Ishikawa (cell line): ENCODE measurements around the gene SFT2D1.
A peak's percentile ranks its signal among the peaks of the same experiment; 100 is the strongest.

Source experiments
- CEBPB ChIP-seq: IDR thresholded peaks from 2 replicates; pipeline ENCODE4 v1.6.1; 2012
- CREB1 ChIP-seq: IDR thresholded peaks from 2 replicates; pipeline ENCODE4 v1.6.1; 2012; ENCODE audit warnings: low read depth
- EGR1 ChIP-seq: IDR thresholded peaks from 2 replicates; pipeline ENCODE4 v1.6.1; 2012
- EP300 ChIP-seq: IDR thresholded peaks from 2 replicates; pipeline ENCODE4 v1.6.1; 2012; ENCODE audit warnings: borderline replicate concordance
- FOXM1 ChIP-seq: IDR thresholded peaks from 2 replicates; pipeline ENCODE4 v1.6.1; 2012; ENCODE audit warnings: low read depth, borderline replicate concordance
- MAX ChIP-seq: IDR thresholded peaks from 2 replicates; pipeline ENCODE4 v1.6.1; 2012
- NFIC ChIP-seq: IDR thresholded peaks from 2 replicates; pipeline ENCODE4 v1.6.1; 2012
- RAD21 ChIP-seq: IDR thresholded peaks from 2 replicates; pipeline ENCODE4 v1.6.1; 2012; ENCODE audit warnings: low read depth
- REST ChIP-seq: IDR thresholded peaks from 2 replicates; pipeline ENCODE4 v1.6.1; 2012; ENCODE audit warnings: low read depth, mild to moderate bottlenecking
- TAF1 ChIP-seq: IDR thresholded peaks from 2 replicates; pipeline ENCODE4 v1.6.1; 2012; ENCODE audit warnings: low read depth, mild to moderate bottlenecking
- TCF12 ChIP-seq: IDR thresholded peaks from 2 replicates; pipeline ENCODE4 v1.6.1; 2012; ENCODE audit warnings: low read depth
- TEAD4 ChIP-seq: IDR thresholded peaks from 2 replicates; pipeline ENCODE4 v1.6.1; 2012
- USF1 ChIP-seq: IDR thresholded peaks from 2 replicates; pipeline ENCODE4 v1.6.1; 2012
- YY1 ChIP-seq: IDR thresholded peaks from 2 replicates; pipeline ENCODE4 v1.6.1; 2012; ENCODE audit warnings: low read depth
- ZBTB7A ChIP-seq: IDR thresholded peaks from 2 replicates; pipeline ENCODE4 v1.6.1; 2012; ENCODE audit warnings: low read depth

SFT2D1 gene

GRCh38 chr6:166309977-166310376 is 32.4 kb downstream of the SFT2D1 start:
- TF ChIP-seq ZBTB7A (no peak), RAD21 (no peak), EP300 (no peak), CREB1 (no peak), NFIC (no peak), EGR1 (no peak), USF1 (no peak), TEAD4 (no peak), YY1 (no peak), FOXM1 (no peak), REST (no peak), MAX (no peak), TAF1 (no peak)

- TF ChIP-seq TCF12 (no peak), TEAD4 (no peak), ZBTB7A (no peak), REST (no peak), EGR1 (no peak), FOXM1 (no peak), EP300 (no peak), CREB1 (no peak), TAF1 (no peak), RAD21 (no peak), CEBPB (no peak), NFIC (no peak), USF1 (no peak), MAX (no peak), YY1 (no peak)
Observed at GRCh38 chr6:166308769-166309589, 33.4 kb downstream of the SFT2D1 start.

- peak; percentile 43; the same call in 1 of the 2 replicates for TF ChIP-seq ZBTB7A
- TF ChIP-seq MAX, result no peak; the same call in 1 of the 2 replicates
- TF ChIP-seq YY1, result no peak
Observed at GRCh38 chr6:166308033-166308768, 34.1 kb downstream of the SFT2D1 start, which contains the start of gene PRR18. Gene PRR18 (minus strand): TSS chr6:166308392. CDS start chr6:166308142, 250 bp downstream.

GRCh38 chr6:166307082-166308032 is 35.0 kb downstream of the SFT2D1 start:
- TF ChIP-seq MAX (peak; percentile 50; the same call in 1 of the 2 replicates), TAF1 (no peak)

- TF ChIP-seq NFIC (no peak), RAD21 (no peak), MAX (no peak), TEAD4 (no peak), USF1 (no peak), ZBTB7A (no peak), REST (no peak), FOXM1 (no peak), EGR1 (no peak), EP300 (no peak), YY1 (no peak), CREB1 (no peak), TAF1 (no peak), CEBPB (no peak), TCF12 (no peak)
Observed at GRCh38 chr6:166306378-166307081, 35.8 kb downstream of the SFT2D1 start.
